Stomach (tissue), 4 donors: ENCODE data around the gene B2M.

Experiments
- EP300 ChIP-seq: sonication (generic); formaldehyde crosslinking; IDR thresholded peaks from one replicate; pipeline ENCODE4 v1.6.1; 2017; ENCODE audit warnings: antibody characterized with exemption
- POLR2A ChIP-seq, 4 donors: fragments of 450-650 bp; IDR thresholded peaks; one replicate each; pipeline ENCODE4 v1.6.1; 2016; ENCODE audit warnings: antibody characterized with exemption in 4 of 4, control low read depth in 2 of 4, mild to moderate bottlenecking in 1 of 4, moderate library complexity in 1 of 4
- POLR2AphosphoS5 ChIP-seq, 3 donors: sonication (generic); formaldehyde crosslinking; IDR thresholded peaks; one replicate each; pipeline ENCODE4 v1.6.1; 2016; ENCODE audit warnings: antibody characterized with exemption in 3 of 3
- TF ChIP-seq, protein P1 (sequence below), 7 experiments: fragments of 450-650 bp in 4 of 7; fragments of 200-600 bp in 3 of 7; sonication (generic) in 3 of 7; IDR thresholded peaks; one replicate each; pipeline ENCODE4 v1.5.1; 2016 to 2019; ENCODE audit warnings: antibody characterized with exemption in 7 of 7, control low read depth in 2 of 7, mild to moderate bottlenecking in 1 of 7

DNA sequence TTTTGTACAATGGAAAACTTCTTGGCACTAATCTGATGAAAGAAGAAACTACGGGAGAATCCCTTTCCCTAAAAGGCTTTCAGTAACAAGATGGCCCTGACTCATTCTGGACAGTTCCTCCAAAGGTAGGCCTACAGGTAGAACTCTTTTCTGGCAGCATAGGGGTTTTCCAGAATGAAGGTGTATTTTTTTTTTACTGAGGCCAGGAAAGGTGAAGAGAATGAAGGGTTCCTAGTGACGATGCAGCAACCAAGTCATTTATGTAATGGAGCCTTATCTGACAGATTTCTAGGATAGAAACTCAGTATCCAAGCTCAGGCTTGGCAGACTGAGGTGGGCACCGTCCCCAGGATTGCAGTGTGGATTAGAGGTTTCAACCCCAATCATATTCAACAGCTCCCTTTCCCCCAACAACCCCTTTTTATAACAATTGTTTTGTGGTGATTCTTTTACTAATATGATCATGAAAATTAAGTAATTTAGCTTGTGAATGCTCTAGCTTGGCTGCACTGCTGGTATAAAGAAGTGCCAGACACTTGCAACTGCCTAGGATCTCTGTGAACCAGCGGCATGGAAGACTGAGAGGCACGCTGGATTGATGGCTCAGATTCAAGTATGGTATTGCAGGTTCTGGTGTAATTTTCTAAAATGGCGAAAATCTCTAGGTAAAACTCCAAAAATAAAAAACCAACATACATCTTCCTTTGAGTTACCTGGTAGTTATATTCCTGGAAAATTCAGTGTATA, 16.3 kb downstream of the B2M start:
- no peak for TF ChIP-seq POLR2AphosphoS5 (IDR thresholded peaks at IDR 0.05)
- no peak for TF ChIP-seq EP300
- TF ChIP-seq, protein P1, sequence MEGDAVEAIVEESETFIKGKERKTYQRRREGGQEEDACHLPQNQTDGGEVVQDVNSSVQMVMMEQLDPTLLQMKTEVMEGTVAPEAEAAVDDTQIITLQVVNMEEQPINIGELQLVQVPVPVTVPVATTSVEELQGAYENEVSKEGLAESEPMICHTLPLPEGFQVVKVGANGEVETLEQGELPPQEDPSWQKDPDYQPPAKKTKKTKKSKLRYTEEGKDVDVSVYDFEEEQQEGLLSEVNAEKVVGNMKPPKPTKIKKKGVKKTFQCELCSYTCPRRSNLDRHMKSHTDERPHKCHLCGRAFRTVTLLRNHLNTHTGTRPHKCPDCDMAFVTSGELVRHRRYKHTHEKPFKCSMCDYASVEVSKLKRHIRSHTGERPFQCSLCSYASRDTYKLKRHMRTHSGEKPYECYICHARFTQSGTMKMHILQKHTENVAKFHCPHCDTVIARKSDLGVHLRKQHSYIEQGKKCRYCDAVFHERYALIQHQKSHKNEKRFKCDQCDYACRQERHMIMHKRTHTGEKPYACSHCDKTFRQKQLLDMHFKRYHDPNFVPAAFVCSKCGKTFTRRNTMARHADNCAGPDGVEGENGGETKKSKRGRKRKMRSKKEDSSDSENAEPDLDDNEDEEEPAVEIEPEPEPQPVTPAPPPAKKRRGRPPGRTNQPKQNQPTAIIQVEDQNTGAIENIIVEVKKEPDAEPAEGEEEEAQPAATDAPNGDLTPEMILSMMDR (IDR thresholded peaks at IDR 0.05), result no peak
- no peak for TF ChIP-seq POLR2A (IDR thresholded peaks at IDR 0.05)
